Measurements from ENCODE around the gene FCHSD2. TPM values are rescaled to one million over a fixed set of nuclear protein-coding genes. Genes with fewer than 3 reads are reported as not detected.

FCHSD2 gene
- total RNA-seq, 1 donor from 2014 or later, result 7.3 TPM

DNA sequence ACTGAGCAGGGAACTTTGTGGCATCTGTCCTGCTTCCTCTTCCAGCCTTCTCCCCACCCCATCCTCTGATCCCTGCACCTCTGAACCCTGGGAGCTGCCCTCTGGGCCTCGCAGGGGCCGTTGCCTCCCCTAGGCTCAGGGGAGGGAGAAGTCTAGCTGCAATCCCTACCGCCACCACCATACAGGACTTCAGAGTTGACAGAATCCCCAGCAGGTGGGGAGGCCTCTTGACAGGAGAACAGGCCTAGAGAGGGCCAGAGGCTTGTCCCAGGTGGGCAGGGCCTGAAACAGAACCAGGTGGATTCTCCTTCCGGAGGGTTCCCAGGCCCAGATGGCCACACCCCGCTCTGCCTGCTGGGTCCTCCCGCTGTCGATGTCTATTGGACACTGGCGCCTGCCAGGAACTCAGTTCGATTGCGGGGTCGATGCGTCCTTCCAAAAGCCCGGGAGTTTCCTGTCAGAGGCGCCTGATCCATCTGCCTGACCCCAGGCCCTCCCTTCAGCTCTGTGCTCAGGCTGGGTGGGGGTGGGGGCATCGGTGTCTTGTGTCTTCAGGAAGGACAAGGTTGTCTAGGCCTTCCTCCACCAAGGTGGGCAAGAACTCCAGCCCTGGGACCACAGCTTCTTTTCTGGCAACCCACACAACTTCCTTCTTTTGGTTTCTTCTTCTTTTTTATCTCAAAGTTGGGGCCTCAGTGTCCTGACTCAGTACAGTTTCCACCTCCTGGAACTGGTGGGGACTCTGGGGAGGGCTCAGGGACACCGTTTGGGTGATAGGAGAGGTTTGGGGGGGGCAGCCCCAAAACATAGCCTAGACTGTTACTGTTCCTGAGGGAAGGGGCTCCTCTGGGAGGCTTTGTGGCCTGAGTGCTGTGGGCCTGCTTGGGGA lies 354.7 kb downstream of the FCHSD2 start:
- ATAC-seq, result no peak

Other genes with a start within 250 kb of the FCHSD2 start
- 44.3 TPM for gene P2RY2, start 76.0 kb upstream of the FCHSD2 start, total RNA-seq
- gene P2RY6, start 130.0 kb upstream of the FCHSD2 start, total RNA-seq, result 1.0 TPM
- 5.4 TPM for gene ARHGEF17, start 166.0 kb upstream of the FCHSD2 start, total RNA-seq
- 3.9 TPM for gene RELT, start 234.1 kb upstream of the FCHSD2 start, total RNA-seq